HepG2 (cell line): Measurements from ENCODE around the gene CASP5. TPM values are rescaled to one million over a fixed set of nuclear protein-coding genes. Genes with fewer than 3 reads are reported as not detected.

Source experiments
- DBP ChIP-seq: sonication (generic); formaldehyde crosslinking; IDR thresholded peaks from 2 replicates; pipeline ENCODE4 v1.4.0; 2020; ENCODE audit warnings: missing genetic modification reagents; ENCODE audit errors: not compliant biosample characterization
- EP300 ChIP-seq, 3 experiments: sonication (generic) in 1 of 3; formaldehyde crosslinking in 1 of 3; IDR thresholded peaks; 2 replicates each; pipeline versions ENCODE4 v1.5.1 to v1.6.1; 2011 to 2020; ENCODE audit warnings: low read depth in 2 of 3, low read length in 2 of 3, borderline replicate concordance in 1 of 3, improper control_type of control experiment in 1 of 3, mild to moderate bottlenecking in 1 of 3, missing genetic modification reagents in 1 of 3, moderate library complexity in 1 of 3
- GMEB2 ChIP-seq: IDR thresholded peaks from 2 replicates; pipeline ENCODE4 v1.6.1; 2016; ENCODE audit warnings: missing biosample characterization, missing genetic modification reagents, low read depth
- KDM5B ChIP-seq: sonication (generic); formaldehyde crosslinking; IDR thresholded peaks from 2 replicates; pipeline ENCODE4 v1.4.0; 2020; ENCODE audit warnings: missing genetic modification reagents, mild to moderate bottlenecking, borderline replicate concordance
- NCOA2 ChIP-seq: sonication (generic); formaldehyde crosslinking; IDR thresholded peaks from 2 replicates; pipeline ENCODE4 v1.8.0; 2022; ENCODE audit warnings: inconsistent platforms
- NFE2L1 ChIP-seq: sonication (generic); formaldehyde crosslinking; IDR thresholded peaks from 2 replicates; pipeline ENCODE4 v1.4.0; 2020; ENCODE audit warnings: missing genetic modification reagents, mild to moderate bottlenecking, borderline replicate concordance
- POLR2A ChIP-seq, 2 experiments: IDR thresholded peaks; 2 replicates each; pipeline ENCODE4 v1.6.1; 2011; ENCODE audit warnings: low read depth in 2 of 2, low read length in 2 of 2, mild to moderate bottlenecking in 1 of 2, moderate library complexity in 1 of 2; ENCODE audit not compliant: insufficient read depth in 1 of 2
- RERE ChIP-seq: IDR thresholded peaks from 2 replicates; pipeline ENCODE4 v1.6.1; 2016; ENCODE audit warnings: low read depth, missing genetic modification reagents, missing compliant biosample characterization
- TFDP1 ChIP-seq: IDR thresholded peaks from 2 replicates; pipeline ENCODE4 v1.6.1; 2016; ENCODE audit warnings: missing compliant biosample characterization, missing genetic modification reagents, borderline replicate concordance
- THRA ChIP-seq: sonication (generic); formaldehyde crosslinking; IDR thresholded peaks from 2 replicates; pipeline ENCODE4 v1.4.0; 2020; ENCODE audit warnings: missing genetic modification reagents, borderline replicate concordance
- WIZ ChIP-seq: sonication (generic); formaldehyde crosslinking; IDR thresholded peaks from 2 replicates; pipeline ENCODE4 v1.5.1; 2020; ENCODE audit warnings: mild to moderate bottlenecking, missing genetic modification reagents
- ZBTB1 ChIP-seq: sonication (generic); formaldehyde crosslinking; IDR thresholded peaks from 2 replicates; pipeline ENCODE4 v1.4.0; 2020; ENCODE audit warnings: missing genetic modification reagents, borderline replicate concordance
- ZKSCAN8 ChIP-seq: IDR thresholded peaks from 2 replicates; pipeline ENCODE4 v1.6.1; 2016; ENCODE audit warnings: borderline replicate concordance, missing genetic modification reagents, missing compliant biosample characterization
- ZNF20 ChIP-seq: sonication (generic); formaldehyde crosslinking; IDR thresholded peaks from 2 replicates; pipeline ENCODE4 v1.4.0; 2020; ENCODE audit warnings: mild to moderate bottlenecking, moderate library complexity, missing genetic modification reagents
- ZNF282 ChIP-seq: fragments of 450-650 bp; IDR thresholded peaks from 2 replicates; pipeline ENCODE4 v1.6.1; 2018; ENCODE audit not compliant: partially characterized antibody
- ZNF501 ChIP-seq: sonication (generic); formaldehyde crosslinking; IDR thresholded peaks from 2 replicates; pipeline ENCODE4 v1.5.1; 2020; ENCODE audit warnings: mild to moderate bottlenecking, moderate library complexity, missing genetic modification reagents
- ZNF790 ChIP-seq: sonication (generic); formaldehyde crosslinking; IDR thresholded peaks from 2 replicates; pipeline ENCODE4 v1.8.0; 2022; ENCODE audit warnings: missing genetic modification reagents, mild to moderate bottlenecking, borderline replicate concordance
- ZNF883 ChIP-seq: sonication (generic); formaldehyde crosslinking; IDR thresholded peaks from 2 replicates; pipeline ENCODE4 v1.5.1; 2020; ENCODE audit warnings: mild to moderate bottlenecking, missing genetic modification reagents; ENCODE audit errors: not compliant biosample characterization
- ZSCAN22 ChIP-seq: sonication (generic); formaldehyde crosslinking; IDR thresholded peaks from 2 replicates; pipeline ENCODE4 v1.4.0; 2020; ENCODE audit warnings: mild to moderate bottlenecking, missing genetic modification reagents
- polyA plus RNA-seq, 8 experiments: library from polyadenylated mRNA; depleted of rRNA in 3 of 8; stranded (reverse) in 7 of 8; unstranded in 1 of 8; fragments of >200 nt; fragmentation: Illumina TruSeq in 4 of 8; extraction: Trizol in 4 of 8; gene quantifications; 2 replicates each; pipeline versions ENCODE4 v1.2.1 to v1.2.3, GENCODE V29; 2011 to 2016; ENCODE audit warnings: low read depth in 4 of 8, missing spikeins in 1 of 8, mixed read lengths in 1 of 8; ENCODE audit not compliant: insufficient read depth in 1 of 8
- total RNA-seq, 5 experiments: library from RNA; depleted of rRNA; stranded (reverse); fragments of >200 nt; fragmentation: Illumina TruSeq; extraction: Trizol; gene quantifications; 2 replicates each; pipeline ENCODE4 v1.2.3, GENCODE V29; 2016; ENCODE audit warnings: low read depth in 1 of 5

Gene CASP5
- total and polyA plus RNA-seq, 2 of the 13 experiments (the other 11 are each of a cell fraction or from before 2014, with no cell fraction given): not detected

GRCh38 chr11:104968355-104968855, 54.6 kb downstream of the CASP5 start, which contains the start of gene CASP4 (continued):
- no peak for TF ChIP-seq DBP (CRISPR knock-in tag)
- no peak for TF ChIP-seq ZNF883 (CRISPR knock-in tag)
- TF ChIP-seq NCOA2 (CRISPR knock-in tag): 0 out of 2 replicates have a peak, but pooled peaks have one; percentile 26
- TF ChIP-seq POLR2A (IDR thresholded peaks at IDR 0.05; ENCODE audit: insufficient read depth in 1 of 2, low read depth in 2 of 2, low read length in 2 of 2): peak in 1 of 2 experiments; percentile 52; a peak in 2 of 4 replicates
- TF ChIP-seq ZNF20 (CRISPR knock-in tag): no peak
- no peak for TF ChIP-seq ZSCAN22 (CRISPR knock-in tag)
- peak in 1 of 2 experiments; percentile 23; a peak in 1 of 4 replicates for TF ChIP-seq EP300 (IDR thresholded peaks at IDR 0.05; ENCODE audit: low read depth in 2 of 2, low read length in 2 of 2)
- TF ChIP-seq EP300 (CRISPR knock-in tag; IDR thresholded peaks at IDR 0.05; ENCODE audit: borderline replicate concordance): no peak
- no peak for TF ChIP-seq KDM5B
- no peak for TF ChIP-seq WIZ (CRISPR knock-in tag)
- TF ChIP-seq THRA (CRISPR knock-in tag): no peak
- TF ChIP-seq GMEB2: no peak
- TF ChIP-seq TFDP1 (CRISPR knock-in tag): no peak
- TF ChIP-seq ZKSCAN8: no peak
- no peak for TF ChIP-seq NFE2L1 (CRISPR knock-in tag)
- no peak for TF ChIP-seq ZBTB1 (CRISPR knock-in tag)
- TF ChIP-seq RERE (CRISPR knock-in tag): no peak
- TF ChIP-seq ZNF282: no peak
- no peak for TF ChIP-seq ZNF790 (CRISPR knock-in tag)
- no peak for TF ChIP-seq ZNF501 (CRISPR knock-in tag)
